HT-29 (cell line): Measurements from ENCODE around the gene GPR22. TPM values are rescaled to one million over a fixed set of nuclear protein-coding genes. Genes with fewer than 3 reads are reported as not detected.
A peak's percentile ranks its signal among the peaks of the same experiment; 100 is the strongest.

Experiments
- DNase-seq: peaks from one replicate; pipeline ENCODE4 v3.0.0-alpha.2; 2015; ENCODE audit warnings: low spot score
- small RNA-seq: library from RNA; depleted of rRNA; stranded (forward); fragments of <200 nt; gene quantifications from one replicate; pipeline ENCODE3, GENCODE V24; 2014
- total RNA-seq: library from RNA; depleted of rRNA; stranded (reverse); fragments of >200 nt; shearing (Covaris generic); gene quantifications from 2 replicates; pipeline ENCODE4 v1.2.3, GENCODE V29; 2014; rRNA removed

GPR22 gene
- total RNA-seq, 1 experiment from 2014 or later = not detected

GRCh38 chr7:107479303-107479702, 9.4 kb downstream of the GPR22 start:
- DNase-seq = no peak

GRCh38 chr7:107480932-107481331, 11.1 kb downstream of the GPR22 start:
- no peak for DNase-seq

- no peak for DNase-seq
Observed at GRCh38 chr7:107482571-107482970, 12.7 kb downstream of the GPR22 start.

GRCh38 chr7:107486041-107486440, 16.2 kb downstream of the GPR22 start:
- no peak for DNase-seq

GRCh38 chr7:107492875-107493274, 23.0 kb downstream of the GPR22 start:
- DNase-seq = no peak

- peak; percentile 43 for DNase-seq
Observed at GRCh38 chr7:107494315-107494751, 24.5 kb downstream of the GPR22 start.

- peak; percentile 14 for DNase-seq
Observed at GRCh38 chr7:107494884-107495283, 25.0 kb downstream of the GPR22 start.

GRCh38 chr7:107495516-107495915, 25.7 kb downstream of the GPR22 start:
- DNase-seq = no peak

GRCh38 chr7:107499731-107500130, 29.9 kb downstream of the GPR22 start:
- DNase-seq = no peak

- DNase-seq = peak; percentile 68
Observed at GRCh38 chr7:107501593-107501992, 31.7 kb downstream of the GPR22 start.

GRCh38 chr7:107502154-107502553, 32.3 kb downstream of the GPR22 start:
- no peak for DNase-seq

GRCh38 chr7:107502797-107503196, 32.9 kb downstream of the GPR22 start:
- no peak for DNase-seq

GRCh38 chr7:107503687-107504086, 33.8 kb downstream of the GPR22 start:
- DNase-seq = no peak

- DNase-seq = no peak
Observed at GRCh38 chr7:107505362-107505761, 35.5 kb downstream of the GPR22 start.

GRCh38 chr7:107505997-107506673, 36.3 kb downstream of the GPR22 start:
- DNase-seq = peak; percentile 99

- DNase-seq = peak; percentile 98
Observed at GRCh38 chr7:107506674-107507339, 37.0 kb downstream of the GPR22 start.

Small RNAs within 50 kb of the gene (small RNA-seq; reads per million reads assigned to genes)
- not detected for gene AC002381.1

Other genes with a start within 250 kb of the GPR22 start
- gene COG5, start 93.9 kb downstream of the GPR22 start, total RNA-seq = 49.6 and 58.0 TPM in 2 replicates
- gene DUS4L, start 93.9 kb downstream of the GPR22 start, total RNA-seq = 8.8 and 13.3 TPM in 2 replicates
- 8.6 and 13.9 TPM in 2 replicates for gene BCAP29, start 110.2 kb downstream of the GPR22 start, total RNA-seq
- not detected in 2 replicates for gene SLC26A4, start 190.8 kb downstream of the GPR22 start, total RNA-seq